Mucosa of rectum (tissue), 2 donors: Measurements from ENCODE around the gene NADK.

Experiments
- H3K27ac ChIP-seq, 2 donors: one replicate each; pipeline ENCODE4 v1.7.0; 2013; ENCODE audit warnings: inconsistent platforms in 2 of 2, low read depth in 2 of 2, low read length in 2 of 2
- H3K27me3 ChIP-seq, 2 donors: one replicate each; pipeline ENCODE4 v1.7.0; 2013; ENCODE audit warnings: low read length in 2 of 2; ENCODE audit not compliant: control insufficient read depth in 2 of 2, insufficient read depth in 2 of 2
- H3K36me3 ChIP-seq, 2 donors: one replicate each; pipeline ENCODE4 v1.7.0; 2013; ENCODE audit warnings: low read length in 2 of 2; ENCODE audit not compliant: control insufficient read depth in 2 of 2, insufficient read depth in 2 of 2
- H3K4me1 ChIP-seq, 2 donors: one replicate each; pipeline ENCODE4 v1.7.0; 2013; ENCODE audit warnings: low read length in 2 of 2, mild to moderate bottlenecking in 1 of 2; ENCODE audit not compliant: control insufficient read depth in 2 of 2, insufficient read depth in 2 of 2
- H3K4me3 ChIP-seq, 2 donors: one replicate each; pipeline ENCODE4 v1.7.0; 2013; ENCODE audit warnings: low read length in 2 of 2
- H3K9ac ChIP-seq, 2 donors: one replicate each; pipeline ENCODE4 v1.7.0; 2013; ENCODE audit warnings: low read length in 2 of 2, low read depth in 1 of 2, mild to moderate bottlenecking in 1 of 2
- H3K9me3 ChIP-seq, 2 donors: one replicate each; pipeline ENCODE4 v1.7.0; 2013; ENCODE audit warnings: low read length in 2 of 2; ENCODE audit not compliant: control insufficient read depth in 2 of 2
- donor health status: healthy.
- donor health status: Normal muscosa, but diverticular disease.

The NADK gene

GRCh38 chr1:1806890-1807289 lies 28.6 kb upstream of the NADK start:
- H3K4me3 ChIP-seq: no peak overlapping the region
- H3K36me3 ChIP-seq: peaks cover 34 to 43% of the 10 kb centered on the region in 2 donors
- H3K9me3 ChIP-seq: no peaks in the 10 kb centered on the region
- H3K27ac ChIP-seq: no peak overlapping the region
- H3K9ac ChIP-seq: no peak overlapping the region
- H3K4me1 ChIP-seq: no peaks in the 10 kb centered on the region
- H3K27me3 ChIP-seq: no peaks in the 10 kb centered on the region

GRCh38 chr1:1804301-1804700 lies 26.0 kb upstream of the NADK start:
- Histone ChIP-seq H3K27ac (no peak overlapping the region), H3K9me3 (no peaks in the 10 kb centered on the region), H3K9ac (no peak overlapping the region), H3K36me3 (peaks cover 38 to 51% of the 10 kb centered on the region in 2 donors), H3K4me1 (no peaks in the 10 kb centered on the region), H3K27me3 (no peaks in the 10 kb centered on the region), H3K4me3 (no peak overlapping the region)

GRCh38 chr1:1802871-1803270 lies 24.6 kb upstream of the NADK start:
- Histone ChIP-seq H3K4me1 (no peaks in the 10 kb centered on the region), H3K9ac (no peak overlapping the region), H3K9me3 (no peaks in the 10 kb centered on the region), H3K4me3 (no peak overlapping the region), H3K27me3 (no peaks in the 10 kb centered on the region), H3K27ac (no peak overlapping the region), H3K36me3 (peaks cover 45 to 53% of the 10 kb centered on the region in 2 donors)

- H3K36me3 ChIP-seq: peaks cover 58 to 64% of the 10 kb centered on the region in 2 donors
- H3K27me3 ChIP-seq: no peaks in the 10 kb centered on the region
- H3K27ac ChIP-seq: no peak overlapping the region
- no peak overlapping the region for H3K4me3 ChIP-seq
- H3K4me1 ChIP-seq: no peaks in the 10 kb centered on the region
- H3K9me3 ChIP-seq: no peaks in the 10 kb centered on the region
- no peak overlapping the region for H3K9ac ChIP-seq
Observed at GRCh38 chr1:1799716-1800115, 21.4 kb upstream of the NADK start.

- Histone ChIP-seq H3K36me3 (peaks cover 58 to 67% of the 10 kb centered on the region in 2 donors), H3K27ac (no peak overlapping the region), H3K27me3 (no peaks in the 10 kb centered on the region), H3K4me1 (no peaks in the 10 kb centered on the region), H3K4me3 (no peak overlapping the region), H3K9ac (no peak overlapping the region), H3K9me3 (no peaks in the 10 kb centered on the region)
Observed at GRCh38 chr1:1797731-1798341, 19.6 kb upstream of the NADK start.

GRCh38 chr1:1796466-1796865 lies 18.2 kb upstream of the NADK start:
- H3K9me3 ChIP-seq: no peaks in the 10 kb centered on the region
- no peaks in the 10 kb centered on the region for H3K4me1 ChIP-seq
- H3K36me3 ChIP-seq: peaks cover 56 to 72% of the 10 kb centered on the region in 2 donors
- H3K27me3 ChIP-seq: no peaks in the 10 kb centered on the region
- H3K4me3 ChIP-seq: no peak overlapping the region
- H3K9ac ChIP-seq: no peak overlapping the region
- no peak overlapping the region for H3K27ac ChIP-seq

- Histone ChIP-seq H3K4me3 (no peak overlapping the region), H3K9ac (no peak overlapping the region), H3K27me3 (no peaks in the 10 kb centered on the region), H3K36me3 (peaks cover 67 to 74% of the 10 kb centered on the region in 2 donors), H3K27ac (no peak overlapping the region), H3K4me1 (no peaks in the 10 kb centered on the region), H3K9me3 (no peaks in the 10 kb centered on the region)
Observed at GRCh38 chr1:1794999-1795398, 16.7 kb upstream of the NADK start.

GRCh38 chr1:1793481-1794244 lies 15.4 kb upstream of the NADK start:
- H3K27ac ChIP-seq: no peak overlapping the region
- no peaks in the 10 kb centered on the region for H3K4me1 ChIP-seq
- H3K9me3 ChIP-seq: no peaks in the 10 kb centered on the region
- no peak overlapping the region for H3K9ac ChIP-seq
- H3K4me3 ChIP-seq: no peak overlapping the region
- H3K27me3 ChIP-seq: no peaks in the 10 kb centered on the region
- peaks cover 71 to 82% of the 10 kb centered on the region in 2 donors for H3K36me3 ChIP-seq

GRCh38 chr1:1788646-1789431 lies 10.6 kb upstream of the NADK start:
- Histone ChIP-seq H3K9ac (no peak overlapping the region), H3K27me3 (no peaks in the 10 kb centered on the region), H3K4me1 (no peaks in the 10 kb centered on the region), H3K27ac (no peak overlapping the region), H3K36me3 (peaks cover 75 to 84% of the 10 kb centered on the region in 2 donors), H3K4me3 (no peak overlapping the region), H3K9me3 (no peaks in the 10 kb centered on the region)

GRCh38 chr1:1788136-1788535 lies 9.9 kb upstream of the NADK start:
- Histone ChIP-seq H3K9ac (no peak overlapping the region), H3K4me3 (no peak overlapping the region), H3K4me1 (peaks cover 4% of the 10 kb centered on the region in 2 donors), H3K36me3 (peaks cover 68 to 78% of the 10 kb centered on the region in 2 donors), H3K9me3 (no peaks in the 10 kb centered on the region), H3K27ac (no peak overlapping the region), H3K27me3 (no peaks in the 10 kb centered on the region)
